Osteocyte (in vitro differentiated cells): ENCODE measurements around the gene IL1R2. TPM values are rescaled to one million over a fixed set of nuclear protein-coding genes. Genes with fewer than 3 reads are reported as not detected.

Source experiments
- DNase-seq: peaks from one replicate; pipeline ENCODE4 v3.0.0; 2021; ENCODE audit warnings: mixed read lengths; ENCODE audit not compliant: unreplicated experiment; ENCODE audit errors: extremely low spot score
- H3K27ac Mint-ChIP-seq: one replicate; pipeline ENCODE4 v1.8.0; 2021; ENCODE audit warnings: mild to moderate bottlenecking, mixed read lengths; ENCODE audit not compliant: unreplicated experiment
- H3K27me3 Mint-ChIP-seq: one replicate; pipeline ENCODE4 v1.8.0; 2021; ENCODE audit warnings: mixed read lengths; ENCODE audit not compliant: unreplicated experiment
- H3K36me3 Mint-ChIP-seq: one replicate; pipeline ENCODE4 v1.8.0; 2021; ENCODE audit warnings: mixed read lengths; ENCODE audit not compliant: unreplicated experiment
- H3K4me1 Mint-ChIP-seq: one replicate; pipeline ENCODE4 v1.8.0; 2021; ENCODE audit warnings: mixed read lengths; ENCODE audit not compliant: unreplicated experiment
- H3K4me3 Mint-ChIP-seq: one replicate; pipeline ENCODE4 v1.8.0; 2021; ENCODE audit warnings: mild to moderate bottlenecking, moderate library complexity, mixed read lengths; ENCODE audit not compliant: unreplicated experiment
- H3K9me3 Mint-ChIP-seq: one replicate; pipeline ENCODE4 v1.8.0; 2021; ENCODE audit warnings: mixed read lengths; ENCODE audit not compliant: unreplicated experiment
- CTCF ChIP-seq: fragments of 200-600 bp; sonication (generic); IDR thresholded peaks from 2 replicates; pipeline ENCODE4 v1.5.0; 2021; ENCODE audit warnings: antibody characterized with exemption, mild to moderate bottlenecking, moderate library complexity
- total RNA-seq: library from RNA; stranded (reverse); gene quantifications from 2 replicates; pipeline ENCODE4 v1.2.1, GENCODE V29; 2021

The IL1R2 gene
- total RNA-seq, 1 donor from 2014 or later: not detected

- DNase-seq: no peak
- Mint-ChIP-seq H3K9me3 (peaks cover 10% of the 10 kb centered on the region), H3K27me3 (no peaks in the 10 kb centered on the region), H3K4me3 (no peak overlapping the region), H3K4me1 (peaks cover 60% of the 10 kb centered on the region), H3K27ac (peak overlapping the region; percentile 14), H3K36me3 (peaks cover 4% of the 10 kb centered on the region)
- TF ChIP-seq CTCF: no peak
These were observed 16.4 kb upstream of the IL1R2 start for GRCh38 chr2:101975171-101975870.

- peaks cover 59% of the 10 kb centered on the region for H3K4me1 Mint-ChIP-seq
- H3K27me3 Mint-ChIP-seq: no peaks in the 10 kb centered on the region
- no peaks in the 10 kb centered on the region for H3K36me3 Mint-ChIP-seq
- TF ChIP-seq CTCF: no peak
- H3K27ac Mint-ChIP-seq: peak overlapping the region; percentile 88
- H3K9me3 Mint-ChIP-seq: peaks cover 3% of the 10 kb centered on the region
- H3K4me3 Mint-ChIP-seq: peak overlapping the region; percentile 2
- DNase-seq: no peak
These were observed 14.9 kb upstream of the IL1R2 start for GRCh38 chr2:101976891-101977290.

GRCh38 chr2:101980368-101980767, 11.4 kb upstream of the IL1R2 start:
- TF ChIP-seq CTCF: no peak
- Mint-ChIP-seq H3K36me3 (no peaks in the 10 kb centered on the region), H3K27ac (no peak overlapping the region), H3K4me1 (peaks cover 35% of the 10 kb centered on the region), H3K27me3 (no peaks in the 10 kb centered on the region), H3K9me3 (no peaks in the 10 kb centered on the region), H3K4me3 (no peak overlapping the region)
- DNase-seq: no peak

- no peaks in the 10 kb centered on the region for H3K9me3 Mint-ChIP-seq
- no peak for DNase-seq
- no peaks in the 10 kb centered on the region for H3K36me3 Mint-ChIP-seq
- no peak for TF ChIP-seq CTCF
- H3K4me1 Mint-ChIP-seq: peaks cover 28% of the 10 kb centered on the region
- no peak overlapping the region for H3K27ac Mint-ChIP-seq
- no peak overlapping the region for H3K4me3 Mint-ChIP-seq
- H3K27me3 Mint-ChIP-seq: no peaks in the 10 kb centered on the region
These were observed 10.7 kb upstream of the IL1R2 start for GRCh38 chr2:101981066-101981465.

- Mint-ChIP-seq H3K36me3 (no peaks in the 10 kb centered on the region), H3K27ac (no peak overlapping the region), H3K4me1 (peaks cover 24% of the 10 kb centered on the region), H3K27me3 (no peaks in the 10 kb centered on the region), H3K4me3 (no peak overlapping the region), H3K9me3 (no peaks in the 10 kb centered on the region)
- DNase-seq: no peak
- no peak for TF ChIP-seq CTCF
These were observed 10.3 kb upstream of the IL1R2 start for GRCh38 chr2:101981504-101981903.
